GM13976 (cell line): ENCODE data around the gene HIP1.
"Not testable (repeated sequence)": the region's sequence is repeated elsewhere in the genome, so short reads cannot be mapped to it uniquely, and the experiment has no call there.

ENCODE experiments used
- DNase-seq: peaks from one replicate; pipeline ENCODE4 v3.0.0; 2012; ENCODE audit warnings: low spot score
- in situ Hi-C: fragments of 300-500 bp; cut with MboI; formaldehyde crosslinking; loops from one replicate; pipeline ENCODE4 v1.12.0; 2022; ENCODE audit warnings: low sequenced_read_pairs, mixed read lengths, inconsistent platforms; ENCODE audit not compliant: unreplicated experiment
- TF ChIP-seq, protein P1 (sequence below): IDR thresholded peaks from 2 replicates; pipeline ENCODE4 v1.5.1; 2012; ENCODE audit warnings: borderline replicate concordance, mild to moderate bottlenecking; ENCODE audit not compliant: insufficient read depth; ENCODE audit errors: extremely low read depth, missing control alignments, control extremely low read depth

HIP1 gene

GRCh38 chr7:75559355-75559975, 179.3 kb downstream of the HIP1 start:
- in situ Hi-C loops = no loop called here
- TF ChIP-seq, protein P1, sequence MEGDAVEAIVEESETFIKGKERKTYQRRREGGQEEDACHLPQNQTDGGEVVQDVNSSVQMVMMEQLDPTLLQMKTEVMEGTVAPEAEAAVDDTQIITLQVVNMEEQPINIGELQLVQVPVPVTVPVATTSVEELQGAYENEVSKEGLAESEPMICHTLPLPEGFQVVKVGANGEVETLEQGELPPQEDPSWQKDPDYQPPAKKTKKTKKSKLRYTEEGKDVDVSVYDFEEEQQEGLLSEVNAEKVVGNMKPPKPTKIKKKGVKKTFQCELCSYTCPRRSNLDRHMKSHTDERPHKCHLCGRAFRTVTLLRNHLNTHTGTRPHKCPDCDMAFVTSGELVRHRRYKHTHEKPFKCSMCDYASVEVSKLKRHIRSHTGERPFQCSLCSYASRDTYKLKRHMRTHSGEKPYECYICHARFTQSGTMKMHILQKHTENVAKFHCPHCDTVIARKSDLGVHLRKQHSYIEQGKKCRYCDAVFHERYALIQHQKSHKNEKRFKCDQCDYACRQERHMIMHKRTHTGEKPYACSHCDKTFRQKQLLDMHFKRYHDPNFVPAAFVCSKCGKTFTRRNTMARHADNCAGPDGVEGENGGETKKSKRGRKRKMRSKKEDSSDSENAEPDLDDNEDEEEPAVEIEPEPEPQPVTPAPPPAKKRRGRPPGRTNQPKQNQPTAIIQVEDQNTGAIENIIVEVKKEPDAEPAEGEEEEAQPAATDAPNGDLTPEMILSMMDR = no peak
- no peak for DNase-seq

DNA sequence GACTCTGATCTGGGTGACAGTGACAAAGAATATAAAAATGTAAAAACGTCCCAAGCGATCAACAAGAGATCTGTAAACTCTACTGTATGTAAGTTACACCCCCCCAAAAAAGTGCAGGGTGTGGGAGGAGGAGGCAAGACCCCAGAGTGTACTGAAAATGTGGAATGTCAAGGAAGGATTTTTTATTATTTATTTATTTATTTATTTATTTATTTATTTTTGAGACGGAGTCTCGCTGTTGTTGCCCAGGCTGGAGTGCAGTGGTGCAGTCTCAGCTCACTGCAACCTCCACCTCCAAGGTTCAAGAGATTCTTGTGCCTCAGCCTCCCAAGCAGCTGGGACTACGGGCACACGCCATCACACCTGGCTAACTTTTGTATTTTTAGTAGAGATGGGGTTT, 181.9 kb downstream of the HIP1 start:
- DNase-seq, in situ Hi-C loops: not testable (repeated sequence)

- DNase-seq = no peak
- TF ChIP-seq, protein P1 = no peak
- in situ Hi-C loops = no loop called here
Measured at GRCh38 chr7:75555736-75556135, 183.0 kb downstream of the HIP1 start.

GRCh38 chr7:75546237-75547015, 192.3 kb downstream of the HIP1 start:
- DNase-seq = no peak
- in situ Hi-C loops = no loop called here
- TF ChIP-seq, protein P1 = no peak

DNA sequence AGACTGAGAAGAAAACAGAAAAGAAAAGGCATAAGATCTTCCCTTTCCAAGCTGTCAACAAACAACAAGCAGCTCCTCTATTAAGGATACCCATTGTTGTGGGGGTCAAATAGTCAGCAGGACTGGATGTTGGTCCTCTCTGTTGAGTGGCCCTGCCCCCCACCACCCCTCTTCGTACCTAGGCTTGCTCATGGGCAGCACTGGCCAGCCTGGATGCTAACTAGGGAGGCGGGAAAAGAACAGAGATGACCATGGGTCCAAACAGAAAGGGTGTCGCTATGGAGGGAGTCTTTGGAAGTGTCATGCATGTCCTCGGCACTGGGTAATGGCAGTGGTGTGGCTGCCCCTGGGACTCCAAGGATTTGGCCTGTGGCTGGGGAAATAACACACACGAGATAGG, 201.0 kb downstream of the HIP1 start:
- TF ChIP-seq, protein P1 = no peak
- DNase-seq = no peak
- in situ Hi-C loops = no loop called here

GRCh38 chr7:75536940-75537538, 201.7 kb downstream of the HIP1 start:
- in situ Hi-C loops = no loop called here

More at GRCh38 chr7:75536940-75537538, 201.7 kb downstream of the HIP1 start:
- TF ChIP-seq, protein P1 = no peak
- no peak for DNase-seq
